HL-60 (cell line): ENCODE measurements around the gene GK2.

Experiments
- TF ChIP-seq, protein P1 (sequence below): IDR thresholded peaks from one replicate; pipeline ENCODE4 v1.5.1; 2011; ENCODE audit warnings: low read length, control low read depth, inconsistent platforms; ENCODE audit not compliant: insufficient read depth
- TF ChIP-seq, protein P2 (sequence below): IDR thresholded peaks from 2 replicates; pipeline ENCODE4 v1.6.1; 2012; ENCODE audit warnings: low read depth; ENCODE audit not compliant: insufficient replicate concordance

DNA sequence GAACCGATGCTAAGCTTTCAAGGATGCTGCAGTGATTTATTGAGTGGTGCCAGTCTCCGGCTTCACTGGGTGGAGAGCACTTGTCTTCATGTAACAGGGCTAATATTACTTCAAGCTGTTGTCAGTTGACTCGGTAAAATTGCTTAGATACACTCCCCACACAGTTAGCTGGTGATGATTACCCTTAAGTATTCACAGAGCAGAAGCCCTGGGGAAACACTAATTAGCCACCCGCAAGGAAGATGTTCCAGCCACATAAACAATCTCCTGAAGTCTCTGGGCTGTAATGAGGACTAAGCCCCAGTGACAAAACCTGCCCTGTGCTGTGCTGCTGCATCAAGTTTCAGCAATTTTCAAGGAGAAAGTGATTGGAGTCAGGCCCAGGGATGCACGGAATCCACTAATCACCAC is 37.3 kb upstream of the GK2 start:
- TF ChIP-seq, protein P1, sequence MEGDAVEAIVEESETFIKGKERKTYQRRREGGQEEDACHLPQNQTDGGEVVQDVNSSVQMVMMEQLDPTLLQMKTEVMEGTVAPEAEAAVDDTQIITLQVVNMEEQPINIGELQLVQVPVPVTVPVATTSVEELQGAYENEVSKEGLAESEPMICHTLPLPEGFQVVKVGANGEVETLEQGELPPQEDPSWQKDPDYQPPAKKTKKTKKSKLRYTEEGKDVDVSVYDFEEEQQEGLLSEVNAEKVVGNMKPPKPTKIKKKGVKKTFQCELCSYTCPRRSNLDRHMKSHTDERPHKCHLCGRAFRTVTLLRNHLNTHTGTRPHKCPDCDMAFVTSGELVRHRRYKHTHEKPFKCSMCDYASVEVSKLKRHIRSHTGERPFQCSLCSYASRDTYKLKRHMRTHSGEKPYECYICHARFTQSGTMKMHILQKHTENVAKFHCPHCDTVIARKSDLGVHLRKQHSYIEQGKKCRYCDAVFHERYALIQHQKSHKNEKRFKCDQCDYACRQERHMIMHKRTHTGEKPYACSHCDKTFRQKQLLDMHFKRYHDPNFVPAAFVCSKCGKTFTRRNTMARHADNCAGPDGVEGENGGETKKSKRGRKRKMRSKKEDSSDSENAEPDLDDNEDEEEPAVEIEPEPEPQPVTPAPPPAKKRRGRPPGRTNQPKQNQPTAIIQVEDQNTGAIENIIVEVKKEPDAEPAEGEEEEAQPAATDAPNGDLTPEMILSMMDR: no peak
- TF ChIP-seq, protein P2, sequence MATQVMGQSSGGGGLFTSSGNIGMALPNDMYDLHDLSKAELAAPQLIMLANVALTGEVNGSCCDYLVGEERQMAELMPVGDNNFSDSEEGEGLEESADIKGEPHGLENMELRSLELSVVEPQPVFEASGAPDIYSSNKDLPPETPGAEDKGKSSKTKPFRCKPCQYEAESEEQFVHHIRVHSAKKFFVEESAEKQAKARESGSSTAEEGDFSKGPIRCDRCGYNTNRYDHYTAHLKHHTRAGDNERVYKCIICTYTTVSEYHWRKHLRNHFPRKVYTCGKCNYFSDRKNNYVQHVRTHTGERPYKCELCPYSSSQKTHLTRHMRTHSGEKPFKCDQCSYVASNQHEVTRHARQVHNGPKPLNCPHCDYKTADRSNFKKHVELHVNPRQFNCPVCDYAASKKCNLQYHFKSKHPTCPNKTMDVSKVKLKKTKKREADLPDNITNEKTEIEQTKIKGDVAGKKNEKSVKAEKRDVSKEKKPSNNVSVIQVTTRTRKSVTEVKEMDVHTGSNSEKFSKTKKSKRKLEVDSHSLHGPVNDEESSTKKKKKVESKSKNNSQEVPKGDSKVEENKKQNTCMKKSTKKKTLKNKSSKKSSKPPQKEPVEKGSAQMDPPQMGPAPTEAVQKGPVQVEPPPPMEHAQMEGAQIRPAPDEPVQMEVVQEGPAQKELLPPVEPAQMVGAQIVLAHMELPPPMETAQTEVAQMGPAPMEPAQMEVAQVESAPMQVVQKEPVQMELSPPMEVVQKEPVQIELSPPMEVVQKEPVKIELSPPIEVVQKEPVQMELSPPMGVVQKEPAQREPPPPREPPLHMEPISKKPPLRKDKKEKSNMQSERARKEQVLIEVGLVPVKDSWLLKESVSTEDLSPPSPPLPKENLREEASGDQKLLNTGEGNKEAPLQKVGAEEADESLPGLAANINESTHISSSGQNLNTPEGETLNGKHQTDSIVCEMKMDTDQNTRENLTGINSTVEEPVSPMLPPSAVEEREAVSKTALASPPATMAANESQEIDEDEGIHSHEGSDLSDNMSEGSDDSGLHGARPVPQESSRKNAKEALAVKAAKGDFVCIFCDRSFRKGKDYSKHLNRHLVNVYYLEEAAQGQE: no peak
